ENCODE data around the gene DMD. TPM values are rescaled to one million over a fixed set of nuclear protein-coding genes. Genes with fewer than 3 reads are reported as not detected.

Gene DMD
- total RNA-seq, 2 experiments from 2014 or later: 0.14 to 0.37 TPM

GRCh38 chrX:32642283-32642682 lies 569.1 kb downstream of the DMD start:
- CTCF ChIA-PET: no interaction called here
- no peak for DNase-seq
- no peak overlapping the region for H3K4me3 Mint-ChIP-seq
- H3K9me3 Mint-ChIP-seq: no peaks in the 10 kb centered on the region
- H3K4me1 Mint-ChIP-seq (ENCODE audit: low read depth): no peaks in the 10 kb centered on the region
- no peak overlapping the region for H3K27ac Mint-ChIP-seq
- no peaks in the 10 kb centered on the region for H3K36me3 Mint-ChIP-seq (ENCODE audit: low read depth)
- no peaks in the 10 kb centered on the region for H3K27me3 Mint-ChIP-seq (ENCODE audit: low read depth)
- intact Hi-C loops (cut with micrococcal nuclease): no loop called here

GRCh38 chrX:32618154-32618553 lies 593.2 kb downstream of the DMD start:
- Mint-ChIP-seq H3K9me3 (peaks cover 2% of the 10 kb centered on the region), H3K27me3 (ENCODE audit: low read depth) (no peaks in the 10 kb centered on the region), H3K4me1 (ENCODE audit: low read depth) (no peaks in the 10 kb centered on the region), H3K36me3 (ENCODE audit: low read depth) (no peaks in the 10 kb centered on the region), H3K4me3 (no peak overlapping the region), H3K27ac (no peak overlapping the region)
- no peak for DNase-seq
- intact Hi-C loops (cut with micrococcal nuclease): no loop called here
- CTCF ChIA-PET: no interaction called here

DNA sequence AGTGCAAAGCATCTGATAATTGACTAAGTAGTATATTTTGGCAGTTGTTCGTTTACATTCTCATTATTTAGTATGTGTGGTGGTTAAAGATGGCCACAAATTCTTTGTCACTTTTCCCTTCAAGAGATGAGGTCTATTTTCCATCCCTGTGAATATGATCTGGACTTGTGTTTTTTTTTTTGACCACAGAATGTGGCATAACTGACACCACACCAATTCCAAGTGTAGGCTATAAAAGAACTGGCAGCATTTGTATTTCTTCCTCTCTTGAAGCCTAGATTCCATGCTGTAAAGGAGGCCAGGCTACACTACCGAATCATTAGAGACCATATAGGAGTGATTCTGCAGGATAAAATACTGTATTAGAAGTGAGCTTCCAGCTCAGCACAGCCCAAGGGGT lies 596.6 kb downstream of the DMD start:
- Mint-ChIP-seq H3K36me3 (ENCODE audit: low read depth) (no peaks in the 10 kb centered on the region), H3K27ac (no peak overlapping the region), H3K27me3 (ENCODE audit: low read depth) (no peaks in the 10 kb centered on the region), H3K4me1 (ENCODE audit: low read depth) (no peaks in the 10 kb centered on the region), H3K9me3 (peaks cover 2% of the 10 kb centered on the region), H3K4me3 (no peak overlapping the region)
- DNase-seq: no peak
- intact Hi-C loops (cut with micrococcal nuclease): no loop called here
- CTCF ChIA-PET: no interaction called here

DNA sequence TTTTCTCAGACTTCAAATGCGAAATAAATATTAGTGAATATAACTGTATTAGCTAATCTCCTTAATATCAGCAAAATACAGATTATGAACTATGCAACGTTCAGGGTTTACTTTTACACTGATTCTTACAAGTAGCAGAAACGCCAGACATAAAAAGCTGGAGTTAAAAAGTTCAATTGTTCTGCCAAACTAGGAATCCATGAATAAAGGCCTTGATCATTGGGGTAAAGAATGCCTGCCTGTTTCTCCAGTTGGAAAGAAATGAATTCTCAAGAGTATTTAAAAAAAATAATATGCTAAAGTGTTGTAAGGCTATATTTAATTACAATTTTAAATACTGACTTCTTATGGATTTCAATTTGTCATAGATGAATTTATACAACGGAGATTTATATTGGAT lies 612.2 kb downstream of the DMD start:
- Mint-ChIP-seq H3K27ac (no peak overlapping the region), H3K27me3 (ENCODE audit: low read depth) (no peaks in the 10 kb centered on the region), H3K4me1 (ENCODE audit: low read depth) (no peaks in the 10 kb centered on the region), H3K36me3 (ENCODE audit: low read depth) (no peaks in the 10 kb centered on the region), H3K9me3 (no peaks in the 10 kb centered on the region), H3K4me3 (no peak overlapping the region)
- no peak for DNase-seq
- CTCF ChIA-PET: no interaction called here
- intact Hi-C loops (cut with micrococcal nuclease): no loop called here

DNA sequence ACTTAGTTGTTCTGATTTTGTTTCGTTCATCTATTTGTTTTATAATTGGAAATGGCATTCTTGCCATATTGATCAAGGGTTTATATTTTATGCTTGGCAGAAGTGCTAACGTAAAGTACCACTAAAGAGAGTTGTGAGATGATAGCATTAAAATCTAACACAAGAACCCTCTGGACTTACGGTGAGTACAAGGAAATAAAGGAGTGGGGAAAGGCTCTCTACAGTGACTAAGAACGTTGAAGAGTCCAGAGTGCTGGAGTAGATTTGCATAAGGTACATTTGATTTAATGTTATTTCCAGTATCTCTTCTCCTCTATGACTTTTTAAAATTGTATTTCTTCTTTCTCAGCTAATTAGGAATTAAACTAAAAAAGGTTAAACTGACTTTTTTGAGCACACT lies 612.6 kb downstream of the DMD start:
- CTCF ChIA-PET: no interaction called here
- Mint-ChIP-seq H3K4me3 (no peak overlapping the region), H3K9me3 (no peaks in the 10 kb centered on the region), H3K4me1 (ENCODE audit: low read depth) (no peaks in the 10 kb centered on the region), H3K27ac (no peak overlapping the region), H3K27me3 (ENCODE audit: low read depth) (no peaks in the 10 kb centered on the region), H3K36me3 (ENCODE audit: low read depth) (no peaks in the 10 kb centered on the region)
- intact Hi-C loops (cut with micrococcal nuclease): no loop called here
- DNase-seq: no peak

DNA sequence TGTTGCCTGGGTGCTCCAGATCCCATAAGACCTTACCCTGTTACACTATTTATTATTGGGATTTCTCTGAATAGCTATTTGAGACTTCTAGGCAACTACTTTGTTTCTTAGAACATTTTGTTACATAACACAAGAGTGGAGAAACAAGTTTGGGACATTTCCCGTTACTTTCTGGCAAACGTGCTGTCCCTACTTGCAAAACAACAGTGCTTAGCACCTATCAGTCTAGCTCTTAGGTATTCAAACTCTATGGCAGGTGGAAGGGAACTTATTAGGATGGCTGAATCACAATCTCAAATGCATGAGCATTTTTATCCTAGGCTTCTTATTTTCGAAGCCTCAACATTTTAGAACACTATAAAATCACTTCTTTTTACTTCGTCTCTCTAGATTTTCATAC lies 613.6 kb downstream of the DMD start:
- Mint-ChIP-seq H3K9me3 (no peaks in the 10 kb centered on the region), H3K4me3 (no peak overlapping the region), H3K4me1 (ENCODE audit: low read depth) (no peaks in the 10 kb centered on the region), H3K27me3 (ENCODE audit: low read depth) (no peaks in the 10 kb centered on the region), H3K36me3 (ENCODE audit: low read depth) (no peaks in the 10 kb centered on the region), H3K27ac (no peak overlapping the region)
- intact Hi-C loops (cut with micrococcal nuclease): no loop called here
- DNase-seq: no peak
- CTCF ChIA-PET: no interaction called here

DNA sequence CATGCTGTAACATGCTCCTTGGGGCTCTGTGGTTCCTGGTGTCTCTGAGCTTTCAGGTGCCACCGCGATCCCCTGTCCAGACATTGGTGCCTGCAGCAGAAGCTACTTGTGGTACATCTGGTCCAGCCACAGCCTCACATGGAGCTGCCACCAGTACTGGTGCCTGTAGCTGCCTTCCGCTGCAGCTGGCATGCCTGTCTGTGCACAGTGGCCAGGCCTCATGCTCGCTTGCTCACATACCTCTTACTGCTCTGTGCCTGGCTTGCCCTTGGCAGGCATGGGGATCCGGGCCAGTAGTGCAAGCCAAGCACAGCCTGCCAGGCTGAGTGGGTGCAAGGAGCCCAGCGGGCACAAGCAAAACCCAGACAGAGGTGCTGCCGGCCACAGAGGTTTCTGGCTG lies 618.6 kb downstream of the DMD start:
- Mint-ChIP-seq H3K4me3 (no peak overlapping the region), H3K27ac (no peak overlapping the region), H3K36me3 (ENCODE audit: low read depth) (no peaks in the 10 kb centered on the region), H3K4me1 (ENCODE audit: low read depth) (no peaks in the 10 kb centered on the region), H3K27me3 (ENCODE audit: low read depth) (no peaks in the 10 kb centered on the region), H3K9me3 (no peaks in the 10 kb centered on the region)
- no peak for DNase-seq
- CTCF ChIA-PET: no interaction called here
- intact Hi-C loops (cut with micrococcal nuclease): no loop called here

DNA sequence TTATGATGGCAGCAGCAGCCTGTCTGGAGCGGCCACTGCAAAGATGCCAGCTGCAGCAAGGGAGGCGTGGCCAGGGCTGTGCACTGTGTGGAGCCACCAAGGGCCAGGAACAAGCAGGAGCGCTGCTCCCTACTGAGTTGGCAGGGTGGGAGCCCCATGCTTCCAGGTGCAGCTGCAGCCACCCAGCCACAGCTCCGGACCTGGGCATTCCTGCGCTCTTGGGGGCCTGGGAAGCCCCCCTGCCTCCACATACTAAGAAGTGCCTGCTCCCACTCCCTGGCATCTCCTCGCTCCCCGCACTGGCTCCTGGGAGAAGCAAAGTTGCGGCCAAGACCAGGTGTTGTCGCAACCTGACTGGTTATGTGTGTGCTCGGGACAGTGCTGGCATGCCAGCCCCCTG lies 619.8 kb downstream of the DMD start:
- H3K4me3 Mint-ChIP-seq: no peak overlapping the region
- no peaks in the 10 kb centered on the region for H3K27me3 Mint-ChIP-seq (ENCODE audit: low read depth)
- H3K36me3 Mint-ChIP-seq (ENCODE audit: low read depth): no peaks in the 10 kb centered on the region
- CTCF ChIA-PET: no interaction called here
- no peaks in the 10 kb centered on the region for H3K9me3 Mint-ChIP-seq
- no peaks in the 10 kb centered on the region for H3K4me1 Mint-ChIP-seq (ENCODE audit: low read depth)
- H3K27ac Mint-ChIP-seq: no peak overlapping the region
- DNase-seq: no peak
- intact Hi-C loops (cut with micrococcal nuclease): no loop called here

DNA sequence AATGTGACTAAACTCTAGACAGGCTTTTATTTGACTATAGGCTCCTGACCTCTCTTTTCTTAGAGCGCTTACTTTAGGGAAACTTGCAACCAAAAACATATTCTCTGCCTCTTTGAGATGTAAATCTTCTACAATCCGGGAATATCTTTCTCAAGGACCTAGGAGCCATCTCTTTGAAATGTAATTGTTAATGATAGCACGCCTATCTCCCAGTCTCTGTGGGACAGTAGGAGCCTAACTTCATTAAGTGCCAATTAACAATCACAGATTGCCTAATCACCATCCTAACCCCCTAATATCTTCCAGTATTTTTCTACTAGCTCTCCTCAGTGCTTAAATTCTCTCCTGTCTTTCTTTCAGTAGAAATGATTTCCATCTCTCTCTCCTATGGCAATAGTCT lies 628.6 kb downstream of the DMD start:
- no peak overlapping the region for H3K27ac Mint-ChIP-seq

GRCh38 chrX:32576885-32577284 lies 634.5 kb downstream of the DMD start:
- no peaks in the 10 kb centered on the region for H3K27me3 Mint-ChIP-seq (ENCODE audit: low read depth)
- no peak overlapping the region for H3K4me3 Mint-ChIP-seq

More for the DNA sequence above, 628.6 kb downstream of the DMD start:
- H3K27me3 Mint-ChIP-seq (ENCODE audit: low read depth): no peaks in the 10 kb centered on the region
- intact Hi-C loops (cut with micrococcal nuclease): no loop called here
- no peaks in the 10 kb centered on the region for H3K9me3 Mint-ChIP-seq
- DNase-seq: no peak
- no peaks in the 10 kb centered on the region for H3K4me1 Mint-ChIP-seq (ENCODE audit: low read depth)
- CTCF ChIA-PET: no interaction called here
- no peak overlapping the region for H3K4me3 Mint-ChIP-seq
- H3K36me3 Mint-ChIP-seq (ENCODE audit: low read depth): no peaks in the 10 kb centered on the region

GRCh38 chrX:32572644-32573043 lies 638.7 kb downstream of the DMD start:
- Mint-ChIP-seq H3K36me3 (ENCODE audit: low read depth) (no peaks in the 10 kb centered on the region), H3K4me3 (no peak overlapping the region), H3K4me1 (ENCODE audit: low read depth) (no peaks in the 10 kb centered on the region), H3K9me3 (no peaks in the 10 kb centered on the region), H3K27ac (no peak overlapping the region), H3K27me3 (ENCODE audit: low read depth) (no peaks in the 10 kb centered on the region)
- intact Hi-C loops (cut with micrococcal nuclease): no loop called here
- CTCF ChIA-PET: no interaction called here
- DNase-seq: no peak

More at GRCh38 chrX:32576885-32577284, 634.5 kb downstream of the DMD start:
- H3K27ac Mint-ChIP-seq: no peak overlapping the region
- intact Hi-C loops (cut with micrococcal nuclease): no loop called here
- no peaks in the 10 kb centered on the region for H3K9me3 Mint-ChIP-seq
- no peaks in the 10 kb centered on the region for H3K36me3 Mint-ChIP-seq (ENCODE audit: low read depth)
- H3K4me1 Mint-ChIP-seq (ENCODE audit: low read depth): no peaks in the 10 kb centered on the region
- CTCF ChIA-PET: no interaction called here
- DNase-seq: no peak

DNA sequence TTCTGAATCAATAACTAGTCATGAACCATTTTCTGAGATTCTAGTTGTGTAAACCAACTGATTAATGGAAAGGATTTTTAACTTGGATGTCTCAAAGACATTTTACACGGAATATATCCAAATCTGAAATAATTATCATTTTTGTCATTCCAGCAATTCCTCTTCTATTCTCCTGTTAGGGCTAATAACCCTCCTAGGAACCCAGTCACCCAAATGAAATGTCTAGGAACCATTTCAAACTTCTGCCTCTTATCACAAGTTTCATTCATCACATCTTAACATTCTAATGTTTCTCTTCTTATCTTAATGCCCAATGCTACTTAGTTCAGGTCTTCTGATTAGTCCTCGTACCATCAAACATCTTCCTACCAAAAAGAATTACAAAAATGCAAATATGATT lies 639.8 kb downstream of the DMD start:
- CTCF ChIA-PET: no interaction called here
- H3K4me1 Mint-ChIP-seq (ENCODE audit: low read depth): no peaks in the 10 kb centered on the region
- no peaks in the 10 kb centered on the region for H3K36me3 Mint-ChIP-seq (ENCODE audit: low read depth)
- no peaks in the 10 kb centered on the region for H3K27me3 Mint-ChIP-seq (ENCODE audit: low read depth)
- no peak for DNase-seq
- intact Hi-C loops (cut with micrococcal nuclease): no loop called here
- no peak overlapping the region for H3K27ac Mint-ChIP-seq
- H3K9me3 Mint-ChIP-seq: no peaks in the 10 kb centered on the region
- no peak overlapping the region for H3K4me3 Mint-ChIP-seq

DNA sequence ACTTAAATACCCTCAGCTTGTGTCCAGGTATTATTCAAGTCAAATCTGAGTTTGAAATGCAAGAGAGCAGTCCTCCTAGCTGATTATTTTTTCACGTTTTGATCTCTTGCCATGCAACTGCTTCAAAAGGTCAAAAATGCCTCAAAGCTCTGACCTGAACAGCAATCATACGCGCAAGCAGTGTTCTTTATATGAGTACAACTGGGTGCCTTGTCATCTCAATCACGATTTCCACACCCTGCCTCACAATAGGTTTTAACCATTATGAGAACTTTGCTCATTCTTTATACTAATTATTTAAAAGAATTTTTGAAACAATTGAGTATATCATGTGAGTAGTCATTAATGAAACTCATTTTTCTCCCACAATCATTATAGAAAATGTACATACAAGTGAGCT lies 649.1 kb downstream of the DMD start:
- no peaks in the 10 kb centered on the region for H3K4me1 Mint-ChIP-seq (ENCODE audit: low read depth)

DNA sequence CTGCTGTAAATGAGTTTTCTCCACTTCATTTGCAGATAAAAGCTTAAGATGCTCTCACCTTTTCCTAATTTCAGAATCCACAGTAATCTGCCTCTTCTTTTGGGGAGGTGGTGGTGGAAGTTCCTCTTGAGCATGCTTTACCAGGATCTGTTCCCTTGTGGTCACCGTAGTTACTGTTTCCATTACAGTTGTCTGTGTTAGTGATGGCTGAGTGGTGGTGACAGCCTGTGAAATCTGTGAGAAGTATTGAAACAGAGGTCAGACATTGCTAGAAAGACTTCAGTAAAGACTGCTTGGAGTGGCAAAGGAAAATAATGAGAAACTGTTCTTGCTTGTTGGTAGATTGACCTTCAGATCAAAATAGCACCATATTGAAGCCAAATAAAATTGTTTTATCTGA lies 666.2 kb downstream of the DMD start:
- Mint-ChIP-seq H3K36me3 (ENCODE audit: low read depth) (no peaks in the 10 kb centered on the region), H3K27me3 (ENCODE audit: low read depth) (no peaks in the 10 kb centered on the region), H3K9me3 (no peaks in the 10 kb centered on the region), H3K4me3 (no peak overlapping the region), H3K4me1 (ENCODE audit: low read depth) (no peaks in the 10 kb centered on the region), H3K27ac (no peak overlapping the region)
- CTCF ChIA-PET: no interaction called here
- intact Hi-C loops (cut with micrococcal nuclease): no loop called here
- DNase-seq: no peak

More for the DNA sequence above, 649.1 kb downstream of the DMD start:
- no peak overlapping the region for H3K27ac Mint-ChIP-seq
- H3K9me3 Mint-ChIP-seq: no peaks in the 10 kb centered on the region
- CTCF ChIA-PET: no interaction called here
- no peak overlapping the region for H3K4me3 Mint-ChIP-seq
- no peaks in the 10 kb centered on the region for H3K27me3 Mint-ChIP-seq (ENCODE audit: low read depth)
- DNase-seq: no peak
- H3K36me3 Mint-ChIP-seq (ENCODE audit: low read depth): no peaks in the 10 kb centered on the region
- intact Hi-C loops (cut with micrococcal nuclease): no loop called here
